ENCODE data around the gene KLHDC1.

GRCh38 chr14:49687942-49688700 lies 4.8 kb upstream of the KLHDC1 start, which contains the start of gene POLE2:
- no peak for TF ChIP-seq CTCF (conservative IDR thresholded peaks at IDR 0.05 in 1 of 2, IDR thresholded peaks at IDR 0.05 in 1 of 2; ENCODE audit: low read depth in 1 of 2, low read length in 2 of 2)
- TF ChIP-seq EZH2 (IDR thresholded peaks at IDR 0.05; ENCODE audit: low read length, missing control alignments) = no peak
